Measurements from ENCODE around the gene TSR3. TPM values are rescaled to one million over a fixed set of nuclear protein-coding genes. Genes with fewer than 3 reads are reported as not detected.

TSR3 gene
- total and polyA plus RNA-seq, 8 donors = 9.3 to 441 (median 65.0) TPM

- Histone ChIP-seq H3K36me3 (peaks cover 30 to 70% (median 63%) of the 10 kb centered on the region in 4 donors), H3K27ac (peak overlapping the region; percentile 41 to 89 (median 82)), H3K9me3 (no peaks in the 10 kb centered on the region), H3K4me3 (peak overlapping the region; percentile 49 to 64 (median 56)), H3K4me1 (peaks cover 20 to 28% (median 27%) of the 10 kb centered on the region in 4 donors), H3K27me3 (no peaks in the 10 kb centered on the region)
- DNase-seq = peak; percentile 69 to 83
- TF ChIP-seq POLR2A (IDR thresholded peaks at IDR 0.05) = no peak
- peak in 1 of 3 donors; percentile 7 for TF ChIP-seq POLR2AphosphoS5 (IDR thresholded peaks at IDR 0.05)
- 2 to 8% (median 5%) methylated on average over 17 to 94 of the region's 95 CpGs for WGBS, 5 donors
- intact Hi-C loops (cut with DNase I; ENCODE audit: low total_unique reads) = no loop called here
Observed at GRCh38 chr16:1379304-1380076, 27.8 kb upstream of the TSR3 start.

DNA sequence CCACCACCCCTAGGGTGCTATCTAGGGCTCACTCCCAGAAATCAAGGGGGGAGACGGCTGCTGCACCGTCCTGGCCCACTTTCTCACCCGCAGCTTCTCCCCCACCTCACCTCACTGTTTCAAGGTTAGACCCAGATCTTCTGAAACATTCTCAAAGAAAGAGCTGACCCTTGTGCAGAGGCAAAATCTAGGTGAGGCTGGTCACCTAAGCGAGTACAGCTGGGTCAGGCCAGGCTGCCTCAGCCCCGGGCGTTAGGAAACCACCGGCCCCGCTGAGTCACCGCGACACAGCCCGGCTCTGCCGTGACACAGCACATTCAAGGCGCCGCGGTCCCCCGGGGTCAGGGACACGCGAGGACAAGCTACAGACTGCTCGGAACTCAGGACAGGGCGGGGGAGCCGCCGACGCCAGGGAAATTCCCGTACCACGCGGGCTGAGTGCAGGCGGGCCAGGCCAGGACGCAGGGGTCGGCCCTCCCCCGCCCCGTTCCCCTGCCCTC is 27.2 kb upstream of the TSR3 start:
- peaks cover 27 to 69% (median 61%) of the 10 kb centered on the region in 4 donors for H3K36me3 ChIP-seq
- WGBS, 5 donors = 7 to 12% (median 11%) methylated on average over 17 to 31 of the region's 31 CpGs
- H3K27me3 ChIP-seq = no peaks in the 10 kb centered on the region
- DNase-seq = peak; percentile 76 to 85
- intact Hi-C loops (cut with DNase I; ENCODE audit: low total_unique reads) = no loop called here
- no peaks in the 10 kb centered on the region for H3K9me3 ChIP-seq
- H3K4me3 ChIP-seq = peak overlapping the region; percentile 49 to 64 (median 56)
- peaks cover 20 to 28% (median 27%) of the 10 kb centered on the region in 4 donors for H3K4me1 ChIP-seq
- H3K27ac ChIP-seq = peak overlapping the region; percentile 41 to 89 (median 82)
- TF ChIP-seq EP300 (IDR thresholded peaks at IDR 0.05) = peak; percentile 74
- TF ChIP-seq POLR2AphosphoS5 (IDR thresholded peaks at IDR 0.05) = peak in 2 of 3 donors; percentile 30 to 79
- TF ChIP-seq, protein P1, sequence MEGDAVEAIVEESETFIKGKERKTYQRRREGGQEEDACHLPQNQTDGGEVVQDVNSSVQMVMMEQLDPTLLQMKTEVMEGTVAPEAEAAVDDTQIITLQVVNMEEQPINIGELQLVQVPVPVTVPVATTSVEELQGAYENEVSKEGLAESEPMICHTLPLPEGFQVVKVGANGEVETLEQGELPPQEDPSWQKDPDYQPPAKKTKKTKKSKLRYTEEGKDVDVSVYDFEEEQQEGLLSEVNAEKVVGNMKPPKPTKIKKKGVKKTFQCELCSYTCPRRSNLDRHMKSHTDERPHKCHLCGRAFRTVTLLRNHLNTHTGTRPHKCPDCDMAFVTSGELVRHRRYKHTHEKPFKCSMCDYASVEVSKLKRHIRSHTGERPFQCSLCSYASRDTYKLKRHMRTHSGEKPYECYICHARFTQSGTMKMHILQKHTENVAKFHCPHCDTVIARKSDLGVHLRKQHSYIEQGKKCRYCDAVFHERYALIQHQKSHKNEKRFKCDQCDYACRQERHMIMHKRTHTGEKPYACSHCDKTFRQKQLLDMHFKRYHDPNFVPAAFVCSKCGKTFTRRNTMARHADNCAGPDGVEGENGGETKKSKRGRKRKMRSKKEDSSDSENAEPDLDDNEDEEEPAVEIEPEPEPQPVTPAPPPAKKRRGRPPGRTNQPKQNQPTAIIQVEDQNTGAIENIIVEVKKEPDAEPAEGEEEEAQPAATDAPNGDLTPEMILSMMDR (IDR thresholded peaks at IDR 0.05) = no peak

DNA sequence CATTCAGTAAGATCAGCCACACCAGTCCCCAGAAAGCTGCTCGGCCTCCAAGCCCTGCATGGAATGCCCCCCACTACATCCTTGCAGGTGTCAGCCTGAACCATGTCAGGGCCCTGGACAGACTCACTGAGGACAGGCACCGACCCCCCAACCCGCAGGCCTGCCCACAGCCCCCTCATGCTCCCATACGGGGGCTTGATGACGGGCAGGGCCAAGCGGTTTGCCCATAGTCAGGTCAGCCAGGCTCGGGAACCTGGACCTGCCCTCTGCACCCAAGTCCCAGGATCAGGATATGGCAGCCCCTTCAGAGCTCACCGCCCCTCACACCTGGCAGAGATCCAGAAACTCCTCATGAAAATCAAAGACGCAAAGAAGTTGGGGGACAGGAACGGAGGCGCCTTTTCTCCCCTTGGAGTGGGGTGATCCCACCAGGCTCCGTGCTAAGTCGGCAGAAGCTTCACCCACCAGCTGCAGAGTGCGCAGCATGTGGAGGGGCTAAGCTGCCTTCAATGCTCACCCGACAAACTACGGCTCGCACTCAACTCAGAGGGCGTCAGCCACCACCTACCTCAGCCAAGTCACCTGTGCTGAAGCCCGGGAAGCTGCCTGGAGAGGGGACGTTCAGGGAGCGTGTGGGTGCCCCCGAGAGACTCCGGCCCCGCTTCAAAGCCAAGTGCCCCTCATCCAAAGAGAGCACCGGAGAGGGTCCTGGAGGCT is 26.6 kb upstream of the TSR3 start:
- no peak for DNase-seq
- intact Hi-C loops (cut with DNase I; ENCODE audit: low total_unique reads) = no loop called here
- Histone ChIP-seq H3K4me3 (peak overlapping the region; percentile 49 to 64 (median 56)), H3K27me3 (no peaks in the 10 kb centered on the region), H3K4me1 (peaks cover 20 to 28% (median 27%) of the 10 kb centered on the region in 4 donors), H3K36me3 (peaks cover 21 to 63% (median 55%) of the 10 kb centered on the region in 4 donors), H3K9me3 (no peaks in the 10 kb centered on the region), H3K27ac (peak overlapping the region in 3 of 5 donors; percentile 82 to 89 (median 84))
- 88 to 95% (median 94%) methylated on average over 11 to 25 of the region's 25 CpGs for WGBS, 5 donors
- TF ChIP-seq POLR2A (IDR thresholded peaks at IDR 0.05) (no peak), POLR2AphosphoS5 (IDR thresholded peaks at IDR 0.05) (no peak), EP300 (IDR thresholded peaks at IDR 0.05) (no peak)
- TF ChIP-seq, protein P1 (IDR thresholded peaks at IDR 0.05) = no peak

- H3K4me3 ChIP-seq = no peak overlapping the region
- H3K9me3 ChIP-seq = no peaks in the 10 kb centered on the region
- WGBS, 5 donors = 90 to 95% (median 92%) methylated on average over 10 of the region's 10 CpGs
- no peaks in the 10 kb centered on the region for H3K27me3 ChIP-seq
- no peak for TF ChIP-seq EP300 (IDR thresholded peaks at IDR 0.05)
- TF ChIP-seq POLR2A (IDR thresholded peaks at IDR 0.05) = no peak
- TF ChIP-seq, protein P1 (IDR thresholded peaks at IDR 0.05) = no peak
- no peak for TF ChIP-seq POLR2AphosphoS5 (IDR thresholded peaks at IDR 0.05)
- no peak for DNase-seq
- H3K36me3 ChIP-seq = peaks cover 21 to 57% (median 50%) of the 10 kb centered on the region in 4 donors
- intact Hi-C loops (cut with DNase I; ENCODE audit: low total_unique reads) = no loop called here
- peaks cover 20 to 28% (median 27%) of the 10 kb centered on the region in 4 donors for H3K4me1 ChIP-seq
- no peak overlapping the region for H3K27ac ChIP-seq
Observed at GRCh38 chr16:1377406-1378010, 25.8 kb upstream of the TSR3 start.

Data from stomach (tissue), 9 donors.